Hematopoietic multipotent progenitor cell treated with erythropoietin and hydrocortisone succinate and interleukin-3 and kit ligand, for 17 days (in vitro differentiated cells): ENCODE results near the gene BCDIN3D.
"Not testable (repeated sequence)": the region's sequence is repeated elsewhere in the genome, so short reads cannot be mapped to it uniquely, and the experiment has no call there.

Source experiments
- DNase-seq: peaks from one replicate; pipeline ENCODE4 v3.0.0-alpha.2; 2015; ENCODE audit warnings: low spot score

Gene BCDIN3D

GRCh38 chr12:49855890-49856289, 13.0 kb upstream of the BCDIN3D start:
- not testable (repeated sequence) for DNase-seq

- no peak for DNase-seq
Observed at GRCh38 chr12:49854976-49855375, 12.1 kb upstream of the BCDIN3D start.

GRCh38 chr12:49853671-49854070, 10.8 kb upstream of the BCDIN3D start:
- DNase-seq: no peak

GRCh38 chr12:49847161-49847560, 4.3 kb upstream of the BCDIN3D start:
- DNase-seq: no peak

DNA sequence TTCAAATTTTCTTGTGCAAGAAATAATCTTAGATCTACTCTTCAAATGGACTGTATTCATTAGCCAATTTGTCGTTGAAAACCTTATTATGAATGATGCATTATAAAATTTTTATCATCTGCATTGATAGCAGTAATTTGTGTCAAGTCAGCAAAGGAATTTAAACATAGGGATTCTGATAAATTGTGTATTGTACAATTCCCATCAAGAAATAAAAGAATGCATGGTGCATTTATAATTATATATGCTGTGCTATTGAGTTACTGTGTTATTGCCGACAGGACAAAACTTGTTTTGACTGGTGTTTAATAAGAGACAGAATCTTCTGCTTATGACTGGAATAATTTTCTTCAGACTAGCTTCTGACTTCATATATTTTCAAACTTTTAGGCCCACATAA, 3.1 kb upstream of the BCDIN3D start:
- no peak for DNase-seq

DNA sequence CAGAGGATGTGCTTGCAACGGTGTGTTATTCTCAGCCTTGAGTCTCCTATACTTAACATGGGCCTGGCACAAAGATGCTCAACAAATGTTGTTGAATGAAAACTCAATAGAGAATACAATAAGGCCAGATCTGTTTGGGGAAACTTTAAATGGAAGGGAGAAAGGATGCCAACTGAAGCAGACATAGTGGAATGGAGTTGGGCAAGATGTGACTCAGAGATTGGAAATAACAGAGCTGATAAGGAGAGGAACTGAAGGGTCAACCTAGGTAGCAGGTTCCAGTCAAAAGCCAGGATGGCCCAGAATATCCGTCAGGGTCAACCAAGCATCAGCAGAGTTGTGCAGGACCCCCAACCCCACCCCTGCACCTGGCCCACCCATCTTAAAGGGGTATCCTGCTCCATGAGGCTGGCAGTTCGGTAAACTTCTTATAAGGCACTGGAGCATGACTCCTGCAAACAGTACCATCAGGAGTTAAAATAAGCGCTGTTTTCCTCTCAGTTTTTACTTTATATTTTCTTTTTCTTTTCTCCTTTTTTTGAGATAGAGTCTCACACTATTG, 1.1 kb upstream of the BCDIN3D start:
- no peak for DNase-seq

DNA sequence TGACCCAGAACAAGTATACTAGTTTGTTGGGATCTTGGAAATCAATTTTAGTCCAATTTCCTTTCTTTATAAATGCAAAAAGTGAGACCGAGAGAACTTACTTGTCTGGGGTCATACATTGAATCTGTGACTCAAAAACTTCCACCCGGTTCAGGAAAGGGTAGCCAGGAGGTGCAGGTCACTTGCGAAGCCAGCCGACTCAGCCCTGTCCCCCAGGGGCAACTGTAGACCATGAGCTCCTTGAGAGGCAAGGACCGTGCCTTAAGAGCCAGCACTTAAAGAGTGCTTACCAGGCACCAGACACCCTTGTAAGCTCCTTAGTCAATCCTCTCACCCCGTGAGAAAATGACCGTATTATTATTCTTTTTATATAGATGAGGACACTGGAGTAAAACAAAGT, 505 bp upstream of the BCDIN3D start:
- no peak for DNase-seq

- DNase-seq: no peak
Observed at GRCh38 chr12:49838973-49839633, 3.8 kb downstream of the BCDIN3D start.

DNA sequence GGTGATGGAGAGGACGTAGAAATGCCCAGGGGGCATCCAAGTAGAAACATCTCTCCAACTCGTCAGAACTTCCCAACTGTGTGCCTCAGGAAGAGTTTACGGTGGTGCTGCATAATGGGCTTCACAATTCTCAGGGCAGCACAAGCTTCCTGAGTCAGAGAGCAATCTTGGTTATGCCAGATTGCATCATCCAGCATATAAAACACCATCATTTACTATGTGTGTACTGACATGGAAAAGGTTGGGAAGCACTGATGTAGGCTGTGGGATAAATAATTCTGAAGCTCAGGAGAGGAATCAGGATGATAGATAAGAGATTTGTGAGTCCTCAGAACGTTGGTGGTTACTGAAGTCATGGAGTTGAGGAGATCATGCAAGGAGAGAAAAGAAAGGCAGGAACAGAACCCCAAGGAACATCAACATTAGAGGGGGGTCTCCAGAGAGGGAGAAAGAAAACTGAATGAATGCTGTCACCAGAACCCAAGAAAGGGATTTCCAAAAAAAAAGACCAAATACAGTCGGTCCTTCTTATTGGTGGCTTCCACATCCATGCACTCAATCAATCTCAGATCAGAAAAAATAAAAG, 10.0 kb downstream of the BCDIN3D start:
- no peak for DNase-seq

- no peak for DNase-seq
Observed at GRCh38 chr12:49831717-49832116, 11.2 kb downstream of the BCDIN3D start.

- peak; percentile 20 for DNase-seq
Observed at GRCh38 chr12:49828133-49829091, 14.5 kb downstream of the BCDIN3D start, which contains the start of gene NCKAP5L. Gene NCKAP5L, minus strand, starts transcription at chr12:49828413. Its CDS starts 24,369 bp downstream, at chr12:49804044.

GRCh38 chr12:49827401-49828099, 15.4 kb downstream of the BCDIN3D start:
- DNase-seq: no peak

- DNase-seq: no peak
Observed at GRCh38 chr12:49827051-49827400, 15.9 kb downstream of the BCDIN3D start.

DNA sequence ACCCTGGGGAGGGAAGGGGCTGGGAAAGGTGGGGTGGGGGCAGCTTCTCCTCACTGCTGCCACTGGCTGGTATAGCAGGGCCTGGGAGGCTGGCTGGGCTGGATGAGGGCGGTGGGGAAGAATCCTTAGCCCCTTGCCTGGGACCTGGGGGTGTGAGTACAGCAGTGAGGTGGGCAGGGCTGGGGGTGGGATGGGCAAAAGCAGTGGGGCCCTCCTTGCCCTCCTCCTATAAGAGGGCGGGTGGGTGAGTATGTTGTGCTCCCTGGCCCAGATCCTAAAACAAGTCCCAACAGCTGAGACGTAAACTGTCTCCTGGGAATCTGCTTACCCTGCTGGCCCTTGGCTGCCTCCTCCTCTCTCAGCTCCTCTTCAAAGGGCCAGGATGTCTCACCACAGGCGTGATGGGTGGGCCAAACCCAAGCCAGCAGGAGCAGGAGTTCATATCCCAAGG, 16.9 kb downstream of the BCDIN3D start:
- DNase-seq: no peak

GRCh38 chr12:49825360-49825970, 17.4 kb downstream of the BCDIN3D start:
- DNase-seq: no peak

- no peak for DNase-seq
Observed at GRCh38 chr12:49824895-49825294, 18.0 kb downstream of the BCDIN3D start.

GRCh38 chr12:49824416-49824815, 18.5 kb downstream of the BCDIN3D start:
- DNase-seq: no peak

- no peak for DNase-seq
Observed at GRCh38 chr12:49823951-49824350, 19.0 kb downstream of the BCDIN3D start.

GRCh38 chr12:49823350-49823749, 19.6 kb downstream of the BCDIN3D start:
- DNase-seq: no peak

DNA sequence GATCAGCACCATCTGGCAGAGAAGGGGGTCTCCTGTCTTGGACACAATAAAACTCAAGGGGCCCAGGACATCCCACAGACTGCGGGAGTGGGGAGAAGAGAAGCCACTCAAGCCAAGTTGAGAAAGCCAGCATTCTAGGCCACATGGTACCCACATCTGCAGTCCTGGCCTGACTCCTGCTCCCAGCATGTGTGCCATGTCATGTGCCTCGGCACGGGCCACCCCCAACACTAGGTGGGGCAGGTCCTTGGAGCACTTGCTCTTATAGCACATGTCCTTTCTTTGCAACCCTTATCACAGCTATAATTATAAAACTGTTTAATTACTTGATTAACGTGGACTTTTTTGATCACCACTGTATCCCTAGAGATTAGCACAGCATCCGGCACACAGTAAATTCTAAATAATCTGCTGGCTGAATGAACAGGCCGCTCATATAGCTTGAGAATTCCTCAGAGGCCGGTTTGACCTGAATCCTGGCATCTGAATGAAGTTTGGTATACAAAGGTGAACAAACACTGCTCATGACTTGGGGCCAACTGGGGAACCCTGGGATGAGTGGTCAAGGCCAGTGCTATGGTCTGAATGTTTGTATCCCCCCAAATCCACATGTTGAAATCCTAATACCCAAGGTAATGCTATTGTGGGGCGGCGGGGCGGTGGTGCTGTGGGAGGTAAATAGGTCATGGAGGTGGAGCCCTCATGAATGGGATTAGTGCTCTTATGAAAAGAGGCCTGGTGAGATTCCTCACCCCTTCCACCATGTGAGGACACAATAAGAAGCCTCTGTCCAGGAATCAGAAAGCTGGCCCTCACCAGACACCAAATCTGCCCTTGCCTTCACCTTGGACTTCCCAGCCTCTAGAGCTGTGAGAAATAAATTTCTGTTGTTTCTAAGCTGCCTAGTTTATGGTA, 21.3 kb downstream of the BCDIN3D start:
- DNase-seq: no peak
